NCI-H2196 treated with DMSO at 0.1 percent for 48 hours (cell line): Measurements from ENCODE around the gene SOSTDC1.
"Not testable (repeated sequence)": the region's sequence is repeated elsewhere in the genome, so short reads cannot be mapped to it uniquely, and the experiment has no call there.

Source experiments
- DNase-seq: peaks from one replicate; lab custom pipeline; 2025; ENCODE audit not compliant: unreplicated experiment; lab: John Stamatoyannopoulos, UW

SOSTDC1 gene

DNA sequence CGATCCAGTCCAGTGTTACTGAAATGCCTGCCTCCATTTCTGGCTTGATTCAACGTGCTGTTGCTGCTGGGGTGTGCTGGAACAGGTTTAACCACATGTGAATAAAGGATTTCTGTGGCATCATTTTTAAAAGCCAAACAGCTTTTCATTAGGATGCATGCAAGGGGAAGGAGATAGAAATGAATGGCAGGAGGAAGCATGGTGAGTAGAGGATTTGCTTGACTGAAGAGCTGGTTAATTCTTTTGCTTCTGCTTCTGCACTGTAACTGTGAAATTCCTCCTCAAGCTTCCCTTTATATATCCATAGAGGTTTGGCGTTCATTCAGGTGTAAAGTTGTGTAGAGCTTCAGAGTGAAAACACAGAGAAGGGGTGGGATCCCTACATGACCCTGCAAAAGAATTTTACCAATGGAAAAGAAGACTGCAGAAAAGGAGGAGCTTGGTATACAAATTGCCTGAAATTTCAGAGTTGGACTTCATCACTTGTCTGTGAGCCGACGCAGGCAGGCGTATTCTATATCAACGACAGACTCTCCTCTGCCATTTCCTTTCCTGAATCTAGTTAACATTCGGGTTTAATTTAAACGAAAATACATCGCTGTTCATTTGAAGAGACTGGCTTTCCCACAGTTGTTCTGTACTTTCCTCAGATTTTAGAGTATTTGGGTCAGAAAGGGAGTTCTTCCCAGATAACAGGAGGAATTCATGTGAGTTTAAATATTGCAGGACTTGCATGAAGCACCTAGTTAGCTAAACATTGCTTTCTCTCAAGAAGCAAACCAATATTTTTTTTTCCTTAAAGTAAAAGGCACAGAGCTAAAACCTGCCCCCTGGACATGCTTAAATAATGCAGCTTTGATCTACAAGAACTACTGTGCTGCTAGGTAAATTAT lies at the start of gene SOSTDC1:
TSS of gene SOSTDC1 (minus strand) at position 270 of the 893 bp plus-strand sequence. CDS start at position 200, 70 bp downstream.
- no peak for DNase-seq

- DNase-seq, result no peak
Observed at GRCh38 chr7:16514729-16515128, 49.2 kb upstream of the SOSTDC1 start.

- DNase-seq, result no peak
Observed at GRCh38 chr7:16514271-16514670, 48.7 kb upstream of the SOSTDC1 start.

DNA sequence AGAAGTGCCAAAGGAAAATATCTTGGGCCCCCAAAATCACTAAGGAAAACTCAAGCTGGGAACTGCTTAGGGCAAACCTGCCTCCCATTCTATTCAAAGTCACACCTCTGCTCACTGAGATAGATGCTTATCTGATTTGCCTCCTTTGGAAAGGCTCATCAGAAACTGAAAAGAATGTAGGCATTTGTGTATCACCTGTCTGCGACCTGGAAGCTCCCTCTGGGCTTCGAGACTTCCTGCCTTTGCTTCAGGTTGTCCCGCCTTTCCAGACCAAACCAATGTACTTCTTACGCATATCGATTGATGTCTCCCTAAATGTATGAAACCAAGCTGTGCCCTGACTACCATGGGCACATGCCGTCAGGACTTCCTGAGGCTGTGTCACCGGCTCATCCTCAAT lies 46.6 kb upstream of the SOSTDC1 start:
- DNase-seq, result no peak

GRCh38 chr7:16511314-16511713 lies 45.8 kb upstream of the SOSTDC1 start:
- DNase-seq, result no peak

DNA sequence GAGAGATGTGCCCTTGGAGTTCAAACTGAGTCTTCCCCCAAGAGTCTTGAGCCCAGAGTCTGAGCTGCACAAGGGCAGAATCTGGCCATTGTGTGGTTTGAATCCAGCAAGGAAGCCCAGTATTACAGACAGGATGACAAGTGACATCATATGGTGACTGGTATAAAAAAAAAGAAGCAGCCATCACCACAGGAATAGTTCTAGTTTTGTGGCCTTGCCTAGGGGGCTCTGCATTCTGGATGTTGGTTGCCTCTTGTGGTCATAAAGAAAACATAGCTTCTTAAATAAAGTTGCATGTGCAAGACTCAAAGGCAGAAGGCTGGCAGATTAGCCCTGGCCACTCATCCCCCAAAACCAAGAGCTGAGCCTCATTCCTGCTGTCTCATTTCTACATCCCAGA lies 44.3 kb upstream of the SOSTDC1 start:
- DNase-seq, result no peak

GRCh38 chr7:16506422-16506821 lies 40.9 kb upstream of the SOSTDC1 start:
- DNase-seq, result not testable (repeated sequence)

DNA sequence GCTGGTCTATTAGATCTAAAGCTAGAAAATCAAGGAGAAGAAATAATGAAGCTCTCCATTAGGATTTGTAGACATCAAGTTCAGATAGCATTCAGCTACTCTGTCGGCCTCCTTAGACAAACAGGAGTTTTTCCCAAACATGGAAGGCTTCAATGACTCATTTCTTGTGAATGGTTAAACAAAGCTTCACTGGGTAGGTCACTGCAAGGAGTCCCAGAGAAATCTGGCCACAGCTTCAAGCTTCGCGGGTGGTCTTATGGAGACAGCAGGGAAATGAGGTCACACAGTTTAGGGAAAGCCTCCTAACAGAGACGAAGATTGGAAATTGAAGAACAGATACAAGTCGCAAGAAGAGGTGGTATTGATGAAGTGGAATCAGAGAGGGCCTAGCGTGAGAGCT lies 38.5 kb upstream of the SOSTDC1 start:
- DNase-seq, result no peak

- DNase-seq, result no peak
Observed at GRCh38 chr7:16502303-16502702, 36.8 kb upstream of the SOSTDC1 start.

GRCh38 chr7:16498122-16498521 lies 32.6 kb upstream of the SOSTDC1 start:
- DNase-seq, result no peak

- DNase-seq, result no peak
Observed at GRCh38 chr7:16494955-16495719, 29.6 kb upstream of the SOSTDC1 start.

GRCh38 chr7:16494551-16494950 lies 29.0 kb upstream of the SOSTDC1 start:
- DNase-seq, result no peak

GRCh38 chr7:16493266-16493665 lies 27.7 kb upstream of the SOSTDC1 start:
- DNase-seq, result no peak

DNA sequence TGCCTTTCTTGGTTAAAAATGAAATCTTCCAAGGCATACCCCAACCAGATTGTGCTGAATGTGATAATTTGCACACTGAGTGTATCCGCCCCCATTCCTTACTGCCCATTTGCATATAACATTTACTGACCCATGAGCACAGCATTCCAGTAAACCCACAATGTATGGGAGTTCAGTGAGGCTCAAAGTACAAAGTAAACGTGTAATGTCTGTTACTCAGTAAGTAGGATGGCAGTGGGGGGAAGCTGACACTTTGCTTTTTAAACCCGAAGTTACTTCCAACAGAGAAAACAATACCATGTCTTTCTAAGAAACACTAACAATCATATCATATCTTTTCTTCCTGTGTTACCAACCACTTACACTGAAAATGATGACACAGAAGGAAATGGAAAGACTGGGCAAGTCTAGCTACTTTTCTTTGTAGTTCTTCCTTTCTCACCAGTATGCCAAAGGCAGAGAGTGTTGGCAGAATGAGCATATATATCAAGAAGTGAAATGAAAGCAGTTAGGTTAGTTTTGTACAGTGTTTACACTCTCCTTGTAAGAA lies 27.1 kb upstream of the SOSTDC1 start:
- DNase-seq, result no peak

GRCh38 chr7:16491148-16491547 lies 25.6 kb upstream of the SOSTDC1 start:
- DNase-seq, result no peak

DNA sequence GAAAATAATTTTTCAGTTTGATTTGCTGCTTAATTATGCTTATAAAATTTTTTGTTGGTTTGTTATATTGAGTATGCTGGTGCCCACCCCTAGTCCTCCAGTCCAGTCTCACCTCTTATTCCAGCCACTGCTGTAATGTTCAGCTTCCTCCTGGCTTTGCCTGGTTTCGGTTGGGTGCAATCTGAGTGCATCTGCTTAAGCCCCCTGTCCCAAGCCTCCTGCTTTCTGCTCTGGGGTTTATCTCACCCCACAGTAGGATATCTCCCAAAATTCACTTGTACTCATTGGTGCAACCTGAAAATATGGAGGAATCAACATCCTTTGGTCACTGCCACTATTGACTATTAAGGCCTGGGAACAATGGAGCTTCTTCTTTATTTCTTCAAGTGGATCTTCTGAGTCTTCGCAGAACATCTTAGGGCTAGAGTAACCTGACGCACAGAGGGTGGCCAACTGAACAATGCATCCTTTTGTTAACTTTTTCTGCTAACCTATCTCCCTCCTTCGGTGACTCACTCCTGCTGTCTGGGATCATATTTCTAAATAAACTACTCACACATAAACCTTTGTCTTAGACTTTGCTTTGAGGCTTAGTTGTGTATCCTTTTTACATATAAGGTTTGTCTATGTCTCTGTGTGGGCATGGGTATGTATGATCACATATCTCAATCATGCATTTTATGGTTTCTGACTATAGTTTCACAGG lies 19.1 kb upstream of the SOSTDC1 start:
- no peak for DNase-seq

GRCh38 chr7:16479591-16479990 lies 14.1 kb upstream of the SOSTDC1 start:
- DNase-seq, result no peak

GRCh38 chr7:16479161-16479560 lies 13.6 kb upstream of the SOSTDC1 start:
- no peak for DNase-seq

DNA sequence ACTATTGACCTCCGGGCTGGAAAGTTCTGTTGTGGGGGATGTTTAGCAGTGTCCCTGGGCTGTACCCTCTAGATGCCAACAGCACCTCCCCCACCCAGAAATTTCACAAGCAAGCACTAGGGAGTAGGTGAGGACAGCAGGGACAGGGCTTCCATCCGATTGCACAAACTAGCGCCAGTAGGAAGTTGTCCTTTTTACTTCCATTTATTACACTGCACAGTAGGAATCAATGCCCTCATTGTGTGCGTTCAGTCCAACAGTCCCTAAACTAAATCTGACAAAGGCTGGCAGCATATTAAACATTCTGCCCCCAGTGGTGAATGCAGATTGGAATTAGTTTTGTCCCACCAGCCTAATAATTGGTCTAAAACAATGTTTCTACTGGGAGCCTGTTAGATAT lies 6.4 kb upstream of the SOSTDC1 start:
- no peak for DNase-seq

DNA sequence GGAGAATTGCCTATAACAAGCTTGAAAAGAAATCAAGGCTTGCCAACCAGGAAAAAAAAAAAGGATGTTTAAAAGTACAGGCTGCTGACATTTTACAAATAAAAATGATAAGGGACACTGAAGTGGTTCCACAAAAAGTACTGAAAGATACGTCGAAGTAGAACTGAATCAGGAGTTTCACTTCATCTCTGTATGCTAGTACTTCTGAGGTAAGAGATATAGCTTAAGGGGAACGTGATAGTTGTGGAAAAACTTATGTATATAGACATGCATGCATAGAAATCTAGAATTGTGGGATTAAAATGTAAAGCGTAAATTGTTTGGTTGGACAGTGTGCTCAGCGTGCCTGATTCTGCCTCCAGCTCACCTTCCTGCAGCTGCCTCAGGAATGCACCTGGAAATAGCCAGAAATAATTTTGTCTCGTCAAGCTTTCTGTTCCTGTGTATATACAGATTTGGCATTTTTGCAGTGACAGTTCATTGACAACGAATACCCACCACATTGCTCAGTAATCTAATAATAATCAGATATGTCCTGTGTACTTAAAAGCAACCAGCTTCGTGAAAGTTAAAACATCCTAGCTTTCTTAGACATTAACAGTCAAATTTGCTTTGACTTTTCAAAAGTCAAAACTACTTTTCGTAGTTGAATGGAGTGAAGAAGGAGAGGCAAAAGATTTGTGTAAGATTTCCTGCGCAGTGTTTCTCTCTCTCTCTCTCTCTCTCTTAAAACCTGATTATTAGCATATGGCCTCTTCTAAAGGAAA lies 1.4 kb downstream of the SOSTDC1 start:
- no peak for DNase-seq
